Hippocampal formation (tissue), 2 donors: ENCODE data around the gene EPHA5.

ENCODE experiments used
- DNase-seq, 2 donors: peaks; one replicate each; lab custom pipeline; 2025; lab: John Stamatoyannopoulos, UW

EPHA5 gene

DNA sequence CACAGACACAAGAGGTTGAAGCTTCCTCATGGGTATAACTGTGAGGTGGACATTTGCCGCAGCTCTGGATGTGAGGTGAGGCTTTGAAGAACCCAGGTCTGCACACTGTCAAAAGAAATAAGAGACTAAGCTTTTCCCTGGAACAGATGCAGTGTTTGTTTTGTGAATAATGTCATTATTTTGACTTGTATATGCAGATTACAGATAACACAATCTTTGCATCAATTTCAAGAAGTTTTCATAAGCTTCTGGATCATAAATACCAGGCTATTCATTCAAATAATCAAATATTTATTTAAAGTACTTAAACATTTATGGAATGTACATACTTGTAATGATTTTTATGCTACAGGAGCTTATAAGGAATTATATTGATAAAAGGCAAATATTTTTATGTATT lies 174.8 kb downstream of the EPHA5 start:
- DNase-seq, result no peak

GRCh38 chr4:65482410-65482809 lies 187.9 kb downstream of the EPHA5 start:
- no peak for DNase-seq

DNA sequence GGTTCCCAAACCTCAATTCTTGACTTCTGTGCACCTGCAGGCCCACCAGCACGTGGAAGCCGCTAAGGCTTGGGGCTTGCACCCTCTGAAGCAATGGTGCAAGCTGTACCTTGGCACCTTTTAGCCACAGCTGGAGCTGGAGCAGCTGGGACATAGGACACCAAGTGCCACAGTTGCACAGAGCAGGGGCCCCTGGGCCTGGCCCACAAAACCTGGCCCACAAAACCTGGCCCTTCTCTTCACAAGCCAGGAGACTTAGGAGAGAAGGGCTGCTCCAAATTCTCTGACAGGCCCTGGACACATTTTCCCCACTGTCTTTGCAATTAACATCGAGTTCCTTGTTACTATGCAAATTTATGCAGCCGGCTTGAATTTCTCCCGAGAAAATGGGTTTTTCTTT lies 197.8 kb downstream of the EPHA5 start:
- no peak for DNase-seq

- DNase-seq, result no peak
Observed at GRCh38 chr4:65467068-65467680, 203.1 kb downstream of the EPHA5 start.

DNA sequence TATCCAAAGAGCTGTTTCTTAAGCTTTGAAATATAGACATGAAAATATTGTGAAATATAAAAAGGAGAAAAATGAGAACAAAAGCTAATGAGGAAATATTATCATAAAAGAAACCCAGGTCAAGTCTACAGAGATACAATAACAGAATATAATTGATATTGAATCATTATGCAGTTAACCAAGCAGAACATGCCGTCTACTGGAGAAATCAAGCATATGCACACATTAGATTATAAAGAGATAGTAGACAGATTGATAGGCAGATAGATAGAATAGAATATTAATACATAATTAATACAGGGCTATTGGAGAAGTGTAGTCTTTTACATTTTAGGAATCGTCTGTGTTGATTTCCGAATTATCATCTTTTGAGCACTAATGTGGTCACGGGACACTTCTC lies 208.5 kb downstream of the EPHA5 start:
- DNase-seq, result no peak

DNA sequence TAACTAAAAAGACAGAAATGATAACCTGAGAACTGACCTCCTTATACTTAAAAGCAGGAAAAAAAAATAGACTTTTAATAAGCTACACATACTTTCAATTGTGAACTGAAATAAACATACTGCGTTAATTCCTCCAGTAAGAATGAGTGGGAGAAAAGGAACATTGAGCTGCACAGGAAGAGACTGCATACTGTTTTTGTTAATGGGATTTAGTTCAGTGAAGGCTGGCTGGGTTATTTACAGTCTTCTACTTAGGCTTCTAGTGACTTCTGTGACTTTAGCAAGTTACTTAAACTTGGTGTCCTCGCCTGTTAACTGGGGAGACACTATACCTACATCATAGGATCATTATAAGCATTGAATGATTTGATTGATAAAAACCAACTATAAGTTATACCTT lies 213.3 kb downstream of the EPHA5 start:
- DNase-seq, result no peak

- DNase-seq, result no peak
Observed at GRCh38 chr4:65456579-65456978, 213.7 kb downstream of the EPHA5 start.

DNA sequence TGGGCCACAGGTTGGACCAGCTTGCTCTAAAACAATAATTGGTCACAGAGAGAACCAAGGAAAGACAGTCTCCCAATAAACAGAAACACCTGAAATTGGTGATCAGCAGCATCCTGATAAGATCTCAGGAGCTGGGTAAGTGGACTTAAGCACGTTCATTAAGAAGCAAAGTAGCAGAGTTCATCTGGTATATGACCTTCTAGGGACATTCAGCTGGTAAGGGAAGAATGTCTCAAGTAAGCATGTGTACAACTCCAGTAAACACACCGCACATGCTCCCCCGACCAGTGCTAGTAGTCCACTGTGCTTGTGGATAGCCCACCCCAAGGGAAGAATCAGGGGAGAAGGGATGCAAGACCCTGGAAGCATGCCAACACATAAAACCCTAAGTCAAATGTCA lies 216.9 kb downstream of the EPHA5 start:
- no peak for DNase-seq

DNA sequence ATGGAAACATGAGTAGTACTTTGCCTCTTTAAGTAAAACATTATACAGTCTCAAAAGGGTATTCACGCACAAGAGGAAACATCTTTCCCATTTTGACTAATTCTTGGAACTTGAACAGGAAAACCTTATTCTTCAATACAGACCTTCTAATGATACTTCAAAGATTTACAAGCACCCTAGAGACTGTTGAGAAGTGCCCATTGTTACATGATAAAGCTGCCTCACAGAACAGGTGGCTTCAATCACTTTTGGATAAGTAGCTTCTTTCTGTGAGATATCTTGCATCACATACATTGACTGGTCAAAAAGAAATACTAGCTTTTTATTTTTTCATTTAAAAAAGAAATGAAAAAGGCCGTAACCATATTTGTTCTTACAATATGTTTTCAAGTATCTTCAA lies 219.4 kb downstream of the EPHA5 start:
- DNase-seq, result no peak

DNA sequence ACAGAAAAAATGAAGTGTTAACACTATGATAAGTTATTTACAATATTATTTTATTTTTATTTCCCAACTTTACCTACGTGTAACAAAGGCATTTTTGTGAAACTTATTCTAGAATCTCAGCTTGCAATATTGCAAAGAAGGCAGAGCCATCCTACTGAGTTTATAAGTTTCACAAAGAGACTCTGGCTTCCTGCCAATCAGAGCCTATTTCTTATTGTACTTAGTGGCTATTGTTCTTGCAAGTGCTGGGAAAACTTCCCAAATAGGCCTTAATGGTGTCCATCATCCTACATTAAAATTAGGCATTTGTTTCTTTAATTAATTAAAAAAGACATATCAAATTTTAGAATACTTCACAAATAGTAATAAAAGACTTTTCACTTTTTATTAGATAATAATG lies 233.2 kb downstream of the EPHA5 start:
- no peak for DNase-seq

DNA sequence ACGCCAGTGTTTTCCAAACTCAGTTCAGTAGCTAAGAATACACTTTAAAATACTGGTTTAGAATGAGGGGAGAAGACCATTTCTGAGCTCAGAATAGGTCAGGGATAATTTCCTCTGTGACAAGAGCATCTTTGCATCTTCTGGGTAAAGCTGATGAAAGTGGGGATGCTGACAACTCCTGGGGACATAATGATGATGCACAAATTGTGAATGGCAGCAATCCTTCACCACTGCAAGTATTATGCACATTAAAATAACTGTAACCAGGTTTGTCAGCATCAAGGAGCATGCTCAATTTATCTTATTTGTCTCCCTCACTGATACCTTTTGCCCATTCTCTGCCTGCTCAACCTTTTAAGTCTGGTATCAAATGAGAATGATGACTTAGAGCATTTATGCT lies 248.2 kb downstream of the EPHA5 start:
- DNase-seq, result no peak

- no peak for DNase-seq
Observed at GRCh38 chr4:65420036-65420435, 250.3 kb downstream of the EPHA5 start.

- DNase-seq, result peak in 1 of 2 donors; percentile 6
Observed at GRCh38 chr4:65416891-65417290, 253.4 kb downstream of the EPHA5 start.

DNA sequence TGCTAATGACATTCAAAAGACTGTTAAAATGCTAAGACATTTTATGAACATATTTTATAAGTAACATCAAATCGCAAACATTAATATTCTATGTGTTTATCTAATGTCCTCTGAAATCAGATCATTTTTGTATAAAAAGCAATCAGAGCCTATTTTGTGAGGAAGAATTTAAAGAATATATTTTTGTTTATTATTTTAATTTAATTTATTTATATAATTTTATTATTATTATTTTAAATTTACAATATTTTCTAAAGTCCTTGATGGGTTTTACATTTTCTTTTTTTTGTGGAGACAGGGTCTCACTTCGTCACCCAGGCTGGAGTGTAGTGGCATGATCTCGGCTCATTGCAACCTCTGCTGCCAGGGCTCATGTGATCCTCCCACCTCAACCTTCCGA lies 262.8 kb downstream of the EPHA5 start:
- no peak for DNase-seq

GRCh38 chr4:65401083-65401482 lies 269.2 kb downstream of the EPHA5 start:
- no peak for DNase-seq

DNA sequence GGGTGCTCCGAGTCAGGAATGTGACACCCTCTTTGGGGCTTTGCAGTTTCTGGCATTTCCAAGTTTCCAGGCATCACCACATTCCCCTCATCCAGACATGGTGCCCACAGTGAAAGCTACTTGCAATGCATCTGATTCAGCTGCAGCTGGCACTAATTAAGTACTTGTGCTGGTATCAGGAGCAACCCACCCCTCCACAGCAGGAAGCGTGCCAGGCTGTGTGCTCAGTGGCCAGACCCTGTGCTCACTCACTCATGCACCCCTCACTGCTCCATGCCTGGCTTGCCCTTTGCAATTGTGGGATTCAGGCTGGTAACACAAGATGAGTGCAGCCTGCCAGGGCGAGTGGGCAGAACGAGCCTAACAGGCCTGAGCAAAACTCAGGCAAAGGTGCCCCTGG lies 271.2 kb downstream of the EPHA5 start:
- no peak for DNase-seq

- DNase-seq, result no peak
Observed at GRCh38 chr4:65393078-65393477, 277.2 kb downstream of the EPHA5 start.

DNA sequence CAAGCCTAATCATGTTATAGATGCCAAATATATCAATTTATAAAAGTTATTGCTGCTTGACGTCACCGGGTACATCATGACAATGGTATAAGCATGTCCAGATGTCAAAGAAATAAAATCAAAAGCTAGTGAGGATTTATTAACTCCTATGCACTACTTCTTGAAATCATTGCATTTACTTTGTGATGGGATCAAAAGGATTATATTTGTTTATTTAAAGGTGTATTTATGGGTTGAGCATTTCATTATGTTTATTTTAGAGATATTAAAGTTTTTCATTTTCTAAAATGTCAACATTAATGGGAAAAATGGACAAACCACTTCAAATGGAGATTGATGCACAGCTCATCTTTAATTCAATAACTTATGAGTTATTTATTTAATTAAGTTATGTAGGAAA lies 277.8 kb downstream of the EPHA5 start:
- DNase-seq, result no peak

GRCh38 chr4:65391814-65392213 lies 278.5 kb downstream of the EPHA5 start:
- no peak for DNase-seq

DNA sequence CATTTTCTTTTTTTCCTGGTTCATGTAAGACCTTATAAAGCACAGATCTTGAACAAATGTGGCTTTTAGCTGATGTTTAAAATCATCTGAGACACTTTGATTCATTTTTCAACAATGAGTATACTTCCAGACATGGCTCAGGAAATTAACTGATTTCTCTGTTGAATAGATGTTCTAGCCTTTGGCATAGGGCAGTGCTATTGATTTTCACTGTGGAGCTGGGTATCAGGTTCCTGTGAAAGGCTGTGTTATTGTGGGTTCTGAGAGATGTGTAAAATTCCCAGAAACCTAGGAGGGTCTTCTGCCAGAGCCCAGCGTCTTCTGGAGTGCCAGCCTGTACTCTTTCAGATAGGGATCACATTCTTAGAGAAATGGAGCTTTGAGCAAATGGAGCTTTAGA lies 278.9 kb downstream of the EPHA5 start:
- no peak for DNase-seq

- DNase-seq, result no peak
Observed at GRCh38 chr4:65386927-65387326, 283.4 kb downstream of the EPHA5 start.

DNA sequence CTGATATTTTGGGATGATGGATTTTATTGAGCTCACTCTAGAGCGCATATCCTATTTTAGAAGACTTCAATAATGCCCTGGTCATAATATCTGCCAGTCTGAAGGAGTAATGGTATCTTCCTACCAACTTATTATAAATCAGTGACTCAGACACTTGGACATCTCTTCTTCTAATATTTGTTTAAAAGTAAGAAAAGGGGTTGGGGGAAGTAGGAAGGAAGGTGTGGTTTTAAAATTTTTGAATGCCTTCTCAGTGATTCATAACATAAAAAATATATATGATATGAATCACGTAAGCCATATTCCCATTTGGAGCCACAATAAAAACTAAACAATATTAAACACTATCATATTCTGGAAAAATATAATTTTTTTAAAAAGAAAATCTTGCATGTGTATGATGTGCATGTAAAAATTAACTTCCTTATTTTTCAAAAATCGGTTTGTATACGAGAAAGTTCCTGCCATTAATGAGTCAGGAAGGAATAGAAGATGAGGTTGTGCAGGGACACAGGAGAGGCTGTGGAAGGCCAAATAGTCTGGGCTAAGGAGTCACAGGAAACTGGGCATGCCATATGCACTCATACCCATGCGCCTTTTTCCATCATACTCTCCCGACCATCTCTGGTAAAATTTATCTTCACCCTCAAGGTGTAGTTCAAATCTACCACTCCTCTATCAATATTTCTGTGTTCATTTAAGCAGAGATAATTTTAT lies 286.5 kb downstream of the EPHA5 start:
- no peak for DNase-seq

DNA sequence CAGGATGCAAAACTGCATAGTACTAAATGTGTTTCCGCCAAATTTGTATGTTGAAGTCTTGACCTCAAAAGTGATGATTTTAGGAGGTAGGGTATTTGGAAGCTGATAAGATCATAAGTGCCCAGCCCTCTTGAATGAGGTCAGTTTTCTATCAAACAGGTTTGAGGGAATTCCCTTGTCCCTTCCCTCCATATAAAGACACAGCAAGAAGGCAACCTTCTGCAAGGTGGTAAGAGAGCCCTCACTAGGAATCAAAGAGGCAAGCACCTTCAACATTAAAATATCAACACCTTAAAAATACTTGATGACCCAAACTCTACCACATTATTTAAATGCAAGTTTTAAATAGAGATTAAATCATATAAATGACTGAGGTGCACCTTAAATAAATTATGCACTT lies 288.6 kb downstream of the EPHA5 start:
- DNase-seq, result no peak

- no peak for DNase-seq
Observed at GRCh38 chr4:65370709-65371108, 299.6 kb downstream of the EPHA5 start.
